Panc1 (cell line): ENCODE results near the gene HOXA10.

ENCODE experiments used
- POLR2AphosphoS5 ChIP-seq: IDR thresholded peaks from 2 replicates; pipeline ENCODE4 v1.6.1; 2012; ENCODE audit warnings: mild to moderate bottlenecking, low read depth, low read length, moderate library complexity
- SIN3A ChIP-seq: IDR thresholded peaks from 2 replicates; pipeline ENCODE4 v1.6.1; 2012; ENCODE audit warnings: low read depth, mild to moderate bottlenecking, low read length, moderate library complexity, borderline replicate concordance; ENCODE audit not compliant: insufficient read depth
- TCF7L2 ChIP-seq: IDR thresholded peaks from 2 replicates; pipeline ENCODE4 v1.6.1; 2011; ENCODE audit warnings: mild to moderate bottlenecking, low read depth, low read length, inconsistent platforms
- TF ChIP-seq, protein P1 (sequence below): fragments of 450-650 bp; IDR thresholded peaks from 2 replicates; pipeline ENCODE4 v1.5.1; 2017; ENCODE audit warnings: mild to moderate bottlenecking
- TF ChIP-seq, protein P2 (sequence below), 2 experiments: IDR thresholded peaks; 2 replicates each; pipeline ENCODE4 v1.6.1; 2011 to 2012; ENCODE audit warnings: low read depth in 2 of 2, control low read depth in 1 of 2, low read length in 1 of 2, mild to moderate bottlenecking in 1 of 2, moderate library complexity in 1 of 2; ENCODE audit not compliant: insufficient read depth in 1 of 2

DNA sequence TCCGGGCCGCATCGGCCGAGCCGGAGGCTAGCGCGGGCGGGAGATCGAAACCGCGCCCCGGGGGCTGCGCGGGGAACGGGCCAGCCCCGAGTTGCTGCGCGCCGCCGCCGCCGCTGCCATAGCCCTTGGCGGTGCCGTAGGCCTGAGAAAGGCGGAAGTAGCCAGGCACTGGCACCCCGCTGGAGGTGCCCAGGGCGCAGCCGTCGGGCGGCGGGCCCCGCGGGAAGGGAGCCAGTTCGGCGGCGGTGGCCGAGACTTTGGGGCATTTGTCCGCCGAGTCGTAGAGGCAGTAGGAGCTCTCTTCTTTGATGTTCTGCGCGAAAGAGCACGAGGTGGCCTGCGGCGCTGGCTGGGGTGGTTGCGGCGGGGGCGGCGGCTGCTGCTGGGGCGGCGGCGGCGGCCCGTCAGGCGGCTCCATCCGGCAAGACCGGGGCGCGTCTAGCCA is 587 bp downstream of the HOXA10 start:
- TF ChIP-seq, protein P1, sequence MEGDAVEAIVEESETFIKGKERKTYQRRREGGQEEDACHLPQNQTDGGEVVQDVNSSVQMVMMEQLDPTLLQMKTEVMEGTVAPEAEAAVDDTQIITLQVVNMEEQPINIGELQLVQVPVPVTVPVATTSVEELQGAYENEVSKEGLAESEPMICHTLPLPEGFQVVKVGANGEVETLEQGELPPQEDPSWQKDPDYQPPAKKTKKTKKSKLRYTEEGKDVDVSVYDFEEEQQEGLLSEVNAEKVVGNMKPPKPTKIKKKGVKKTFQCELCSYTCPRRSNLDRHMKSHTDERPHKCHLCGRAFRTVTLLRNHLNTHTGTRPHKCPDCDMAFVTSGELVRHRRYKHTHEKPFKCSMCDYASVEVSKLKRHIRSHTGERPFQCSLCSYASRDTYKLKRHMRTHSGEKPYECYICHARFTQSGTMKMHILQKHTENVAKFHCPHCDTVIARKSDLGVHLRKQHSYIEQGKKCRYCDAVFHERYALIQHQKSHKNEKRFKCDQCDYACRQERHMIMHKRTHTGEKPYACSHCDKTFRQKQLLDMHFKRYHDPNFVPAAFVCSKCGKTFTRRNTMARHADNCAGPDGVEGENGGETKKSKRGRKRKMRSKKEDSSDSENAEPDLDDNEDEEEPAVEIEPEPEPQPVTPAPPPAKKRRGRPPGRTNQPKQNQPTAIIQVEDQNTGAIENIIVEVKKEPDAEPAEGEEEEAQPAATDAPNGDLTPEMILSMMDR: no peak
- TF ChIP-seq, protein P2, sequence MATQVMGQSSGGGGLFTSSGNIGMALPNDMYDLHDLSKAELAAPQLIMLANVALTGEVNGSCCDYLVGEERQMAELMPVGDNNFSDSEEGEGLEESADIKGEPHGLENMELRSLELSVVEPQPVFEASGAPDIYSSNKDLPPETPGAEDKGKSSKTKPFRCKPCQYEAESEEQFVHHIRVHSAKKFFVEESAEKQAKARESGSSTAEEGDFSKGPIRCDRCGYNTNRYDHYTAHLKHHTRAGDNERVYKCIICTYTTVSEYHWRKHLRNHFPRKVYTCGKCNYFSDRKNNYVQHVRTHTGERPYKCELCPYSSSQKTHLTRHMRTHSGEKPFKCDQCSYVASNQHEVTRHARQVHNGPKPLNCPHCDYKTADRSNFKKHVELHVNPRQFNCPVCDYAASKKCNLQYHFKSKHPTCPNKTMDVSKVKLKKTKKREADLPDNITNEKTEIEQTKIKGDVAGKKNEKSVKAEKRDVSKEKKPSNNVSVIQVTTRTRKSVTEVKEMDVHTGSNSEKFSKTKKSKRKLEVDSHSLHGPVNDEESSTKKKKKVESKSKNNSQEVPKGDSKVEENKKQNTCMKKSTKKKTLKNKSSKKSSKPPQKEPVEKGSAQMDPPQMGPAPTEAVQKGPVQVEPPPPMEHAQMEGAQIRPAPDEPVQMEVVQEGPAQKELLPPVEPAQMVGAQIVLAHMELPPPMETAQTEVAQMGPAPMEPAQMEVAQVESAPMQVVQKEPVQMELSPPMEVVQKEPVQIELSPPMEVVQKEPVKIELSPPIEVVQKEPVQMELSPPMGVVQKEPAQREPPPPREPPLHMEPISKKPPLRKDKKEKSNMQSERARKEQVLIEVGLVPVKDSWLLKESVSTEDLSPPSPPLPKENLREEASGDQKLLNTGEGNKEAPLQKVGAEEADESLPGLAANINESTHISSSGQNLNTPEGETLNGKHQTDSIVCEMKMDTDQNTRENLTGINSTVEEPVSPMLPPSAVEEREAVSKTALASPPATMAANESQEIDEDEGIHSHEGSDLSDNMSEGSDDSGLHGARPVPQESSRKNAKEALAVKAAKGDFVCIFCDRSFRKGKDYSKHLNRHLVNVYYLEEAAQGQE (IDR thresholded peaks at IDR 0.05; ENCODE audit: insufficient read depth in 1 of 2, low read depth in 2 of 2, low read length in 1 of 2): no peak
- TF ChIP-seq POLR2AphosphoS5: no peak
- no peak for TF ChIP-seq TCF7L2
- no peak for TF ChIP-seq SIN3A
